Muscle of back (tissue), 11 donors: ENCODE results near the gene ADCY9. TPM values are rescaled to one million over a fixed set of nuclear protein-coding genes. Genes with fewer than 3 reads are reported as not detected.
"Not testable (repeated sequence)": the region's sequence is repeated elsewhere in the genome, so short reads cannot be mapped to it uniquely, and the experiment has no call there.

Experiments used
- DNase-seq, 3 donors: peaks; one replicate each; pipeline versions ENCODE4 v3.0.0 to v3.0.0-alpha.2; 2013
- polyA plus RNA-seq, 10 donors: library from polyadenylated mRNA; unstranded; fragments of 120-200 nt; gene quantifications; one replicate each; pipeline ENCODE4 v1.2.1, GENCODE V29; 2013; ENCODE audit not compliant: insufficient read length in 10 of 10

The ADCY9 gene
- polyA plus RNA-seq, 10 donors = 11.3 to 16.9 (median 13.9) TPM

- DNase-seq = not testable (repeated sequence)
Measured at GRCh38 chr16:4036952-4037351, 79.3 kb downstream of the ADCY9 start.

- no peak for DNase-seq
Measured at GRCh38 chr16:4034963-4035362, 81.3 kb downstream of the ADCY9 start.

- no peak for DNase-seq
Measured at GRCh38 chr16:4033951-4034350, 82.3 kb downstream of the ADCY9 start.

DNA sequence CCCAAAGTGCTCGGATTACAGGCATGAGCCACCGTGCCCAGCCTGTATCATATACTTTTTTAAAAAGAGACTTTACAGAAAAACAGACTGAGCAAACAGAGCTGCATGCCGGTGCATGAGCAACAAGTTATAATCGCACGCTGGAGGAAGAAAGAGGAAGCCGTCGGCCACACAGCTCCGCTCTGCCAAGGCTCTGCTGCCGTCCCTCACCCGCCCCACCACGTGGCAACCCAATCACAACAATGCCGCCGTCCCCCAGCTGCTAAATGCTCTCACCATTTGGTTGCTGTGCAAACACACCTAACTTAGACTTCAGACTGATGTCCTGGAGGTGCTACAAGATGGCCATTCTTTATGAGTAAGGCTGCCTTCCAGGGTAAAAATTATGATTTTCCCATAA lies 83.5 kb downstream of the ADCY9 start:
- DNase-seq = peak in 2 of 3 donors; percentile 31 to 58

- DNase-seq = no peak
Measured at GRCh38 chr16:4028144-4028543, 88.1 kb downstream of the ADCY9 start.

GRCh38 chr16:4026854-4027253 lies 89.4 kb downstream of the ADCY9 start:
- DNase-seq = no peak

- DNase-seq = no peak
Measured at GRCh38 chr16:4025428-4025827, 90.8 kb downstream of the ADCY9 start.

- no peak for DNase-seq
Measured at GRCh38 chr16:4021916-4022315, 94.3 kb downstream of the ADCY9 start.

- no peak for DNase-seq
Measured at GRCh38 chr16:4021070-4021779, 95.0 kb downstream of the ADCY9 start.

GRCh38 chr16:4019371-4019791 lies 96.9 kb downstream of the ADCY9 start:
- DNase-seq = peak in 1 of 3 donors; percentile 70

DNA sequence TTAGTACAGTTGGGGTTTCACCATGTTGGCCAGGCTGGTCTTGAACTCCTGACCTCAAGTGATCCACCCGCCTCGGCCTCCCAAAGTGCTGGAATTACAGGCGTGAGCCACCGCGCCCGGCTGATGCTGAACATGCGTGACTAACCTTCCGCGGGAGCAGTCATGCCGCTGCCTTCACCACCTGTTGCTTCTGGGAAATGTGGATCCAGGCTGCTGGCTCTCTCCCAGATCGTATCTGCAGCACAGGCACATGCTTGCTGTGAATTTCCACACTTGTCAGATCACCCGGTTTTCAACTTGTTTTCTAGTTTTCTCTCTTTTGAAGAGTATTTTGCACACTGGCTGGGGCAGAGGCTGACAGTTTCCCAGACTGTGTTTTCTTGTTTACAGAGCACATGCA lies 97.9 kb downstream of the ADCY9 start:
- peak in 2 of 3 donors; percentile 42 to 62 for DNase-seq

GRCh38 chr16:4017807-4018206 lies 98.4 kb downstream of the ADCY9 start:
- no peak for DNase-seq

- DNase-seq = no peak
Measured at GRCh38 chr16:4016658-4017057, 99.6 kb downstream of the ADCY9 start.

GRCh38 chr16:4016005-4016352 lies 100.3 kb downstream of the ADCY9 start:
- DNase-seq = no peak

- no peak for DNase-seq
Measured at GRCh38 chr16:4015275-4016004, 100.8 kb downstream of the ADCY9 start.

DNA sequence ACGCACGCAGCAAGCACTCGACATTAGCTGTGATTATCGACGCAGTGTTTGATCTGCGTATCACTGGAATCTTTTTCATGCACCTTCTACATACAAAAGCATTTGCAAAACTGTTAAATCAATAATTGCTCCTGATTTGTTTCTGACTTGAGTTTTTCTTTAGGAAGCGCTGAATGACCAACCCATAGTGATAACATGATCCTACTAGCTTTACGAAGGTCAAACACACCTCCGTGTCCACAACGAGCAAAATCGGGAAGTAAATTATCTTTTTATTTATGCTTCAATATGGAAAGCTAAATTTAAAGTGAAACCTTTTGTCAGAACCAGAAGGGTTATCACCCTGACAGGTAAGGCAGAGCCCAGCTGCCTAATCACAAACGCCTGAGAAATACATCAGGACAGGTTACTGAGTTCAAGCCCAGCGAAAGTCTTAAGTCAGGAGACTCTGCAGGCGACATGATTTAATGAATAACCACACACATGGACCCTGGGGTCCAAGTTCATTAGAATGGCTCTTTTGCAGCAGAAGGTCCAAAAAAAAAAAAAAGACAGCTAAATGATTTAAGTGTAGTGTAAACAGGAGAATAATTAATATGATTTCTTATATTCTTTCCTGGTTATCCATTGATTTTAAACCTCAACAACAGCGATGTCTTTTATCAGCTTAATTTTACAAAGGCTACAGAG lies 104.2 kb downstream of the ADCY9 start:
- no peak for DNase-seq

- no peak for DNase-seq
Measured at GRCh38 chr16:4011225-4011939, 104.9 kb downstream of the ADCY9 start.

DNA sequence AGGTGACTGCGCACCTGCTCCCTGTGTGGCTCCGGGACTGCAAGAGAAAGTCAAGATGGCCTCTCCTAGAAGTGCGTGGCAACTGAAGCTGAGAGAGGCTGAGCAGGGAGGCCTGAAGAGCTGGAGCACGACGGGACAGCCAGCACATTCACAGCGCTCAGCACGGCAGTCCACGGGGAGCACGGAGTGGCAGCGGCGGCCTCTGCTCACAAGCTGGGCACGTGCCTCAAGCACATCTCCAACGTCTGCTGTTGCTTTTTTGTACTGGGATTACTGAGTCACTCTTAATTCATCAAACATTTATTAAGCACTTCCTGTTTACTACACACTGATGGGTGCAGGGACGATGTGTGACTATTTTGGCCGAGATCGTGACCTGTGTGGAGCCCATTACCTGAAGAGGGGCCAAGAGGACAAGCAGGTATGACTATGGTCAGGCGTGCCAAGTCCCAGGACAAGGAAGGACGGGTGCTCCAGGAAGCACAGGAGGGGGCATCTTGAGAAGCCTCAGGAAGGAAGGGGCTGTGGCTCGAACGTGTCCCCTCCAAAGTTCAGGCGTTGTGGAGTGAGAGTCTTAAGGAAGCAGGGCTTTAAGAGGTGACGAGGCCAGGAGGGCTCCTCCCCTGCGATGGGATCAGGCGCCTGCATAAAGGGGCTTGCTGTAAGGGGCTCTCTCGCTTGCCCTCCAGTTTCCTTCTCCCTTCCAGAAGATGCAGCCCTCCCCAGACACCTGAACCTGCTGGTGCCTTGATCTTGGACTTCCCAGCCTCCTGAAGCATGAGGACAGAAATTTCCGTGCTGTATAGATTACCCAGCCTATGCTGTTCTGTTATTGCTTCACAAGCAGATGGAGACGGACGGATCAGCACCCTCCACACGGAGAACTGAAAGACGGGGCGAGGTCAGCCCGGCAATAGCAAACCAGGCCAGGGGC lies 105.8 kb downstream of the ADCY9 start:
- DNase-seq = no peak

- no peak for DNase-seq
Measured at GRCh38 chr16:4009177-4009576, 107.1 kb downstream of the ADCY9 start.

DNA sequence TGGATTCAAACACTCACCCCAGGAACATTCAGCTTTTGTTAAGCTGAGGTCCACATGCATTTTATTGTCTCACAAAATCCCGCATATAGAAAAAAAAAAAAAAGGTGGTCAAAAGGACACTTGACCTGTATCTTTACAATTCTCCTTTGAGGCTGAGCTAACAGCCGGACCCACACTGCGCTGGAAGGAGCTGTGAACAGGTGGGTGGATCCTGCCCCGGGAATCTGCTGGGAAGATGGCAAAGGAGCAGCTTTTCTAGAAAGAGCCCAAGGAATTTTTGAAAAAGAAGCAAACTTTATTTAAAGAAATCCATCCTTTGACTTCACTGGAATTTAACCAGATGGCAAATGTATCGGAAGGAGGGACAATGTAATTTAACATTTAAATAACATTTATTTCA lies 108.1 kb downstream of the ADCY9 start:
- no peak for DNase-seq

DNA sequence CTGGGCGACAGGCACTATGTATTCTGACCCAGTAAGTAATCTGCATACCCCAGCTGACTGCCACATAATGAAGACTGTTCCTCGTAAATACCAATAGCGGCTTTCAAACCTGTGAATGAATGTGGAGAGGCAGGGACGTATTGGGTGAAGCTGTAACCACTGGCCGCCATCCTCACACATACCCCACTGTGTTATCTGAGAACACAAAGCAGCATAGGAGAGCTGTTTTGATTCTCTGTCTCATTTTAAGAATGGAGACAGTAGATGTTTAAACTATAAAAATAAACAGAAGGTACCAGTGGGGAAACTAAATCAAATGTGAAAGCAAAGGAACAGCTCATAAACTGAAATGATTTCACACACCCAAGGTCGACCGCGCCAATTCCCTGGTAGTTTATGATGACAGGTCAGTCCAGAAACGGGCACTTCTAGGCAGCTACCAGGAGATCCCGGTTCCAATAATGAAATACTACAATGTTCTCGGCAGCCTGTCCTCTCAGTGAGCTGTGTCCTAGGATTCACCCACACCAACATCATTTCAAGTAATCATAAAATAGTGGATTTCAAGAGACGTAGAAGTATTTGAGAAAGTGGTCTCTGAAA lies 109.7 kb downstream of the ADCY9 start:
- no peak for DNase-seq
